Measurements from ENCODE around the gene MVK. TPM values are rescaled to one million over a fixed set of nuclear protein-coding genes. Genes with fewer than 3 reads are reported as not detected.

MVK gene
- total RNA-seq, 2 experiments from 2014 or later, result 8.2 to 8.4 TPM

DNA sequence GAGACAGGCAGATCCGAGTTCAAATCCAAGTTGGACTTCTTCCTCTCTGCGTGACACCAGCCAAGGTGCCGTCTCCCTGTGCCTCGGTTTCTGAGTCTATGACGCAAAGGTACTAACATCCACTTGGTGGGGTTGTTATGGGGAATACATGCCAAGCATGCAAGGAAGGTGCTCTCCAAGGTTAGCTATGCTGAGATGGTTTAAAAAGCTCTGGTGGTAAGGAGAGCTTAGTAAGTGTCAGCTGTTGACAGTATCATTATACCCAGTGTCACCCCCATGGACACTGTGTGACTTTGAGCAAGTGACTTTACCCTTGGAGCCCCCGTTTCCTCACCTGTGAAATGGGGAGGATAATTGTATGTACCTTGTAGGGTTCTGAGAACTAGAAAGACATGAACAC is 22.5 kb upstream of the MVK start:
- H3K27me3 Mint-ChIP-seq, result peaks cover 20% of the 10 kb centered on the region
- H3K27ac ChIP-seq (ENCODE audit: low read depth in 1 of 2, low read length in 2 of 2), result no peak overlapping the region
- no peaks in the 10 kb centered on the region for H3K4me1 ChIP-seq (ENCODE audit: insufficient read depth, low read length)
- H3K9me3 Mint-ChIP-seq, result no peaks in the 10 kb centered on the region
- DNase-seq, result no peak
- no peak overlapping the region for H3K4me3 Mint-ChIP-seq
- no peaks in the 10 kb centered on the region for H3K9me3 ChIP-seq (ENCODE audit: control insufficient read depth in 1 of 2, insufficient read depth in 1 of 2, low read length in 2 of 2)
- intact Hi-C loops (cut with DNase I, micrococcal nuclease), result no loop called here
- peaks cover 0 to 12% of the 10 kb centered on the region in 2 experiments for H3K27me3 ChIP-seq (ENCODE audit: control insufficient read depth in 1 of 2, insufficient read depth in 2 of 2, low read length in 2 of 2)
- TF ChIP-seq, protein P1, sequence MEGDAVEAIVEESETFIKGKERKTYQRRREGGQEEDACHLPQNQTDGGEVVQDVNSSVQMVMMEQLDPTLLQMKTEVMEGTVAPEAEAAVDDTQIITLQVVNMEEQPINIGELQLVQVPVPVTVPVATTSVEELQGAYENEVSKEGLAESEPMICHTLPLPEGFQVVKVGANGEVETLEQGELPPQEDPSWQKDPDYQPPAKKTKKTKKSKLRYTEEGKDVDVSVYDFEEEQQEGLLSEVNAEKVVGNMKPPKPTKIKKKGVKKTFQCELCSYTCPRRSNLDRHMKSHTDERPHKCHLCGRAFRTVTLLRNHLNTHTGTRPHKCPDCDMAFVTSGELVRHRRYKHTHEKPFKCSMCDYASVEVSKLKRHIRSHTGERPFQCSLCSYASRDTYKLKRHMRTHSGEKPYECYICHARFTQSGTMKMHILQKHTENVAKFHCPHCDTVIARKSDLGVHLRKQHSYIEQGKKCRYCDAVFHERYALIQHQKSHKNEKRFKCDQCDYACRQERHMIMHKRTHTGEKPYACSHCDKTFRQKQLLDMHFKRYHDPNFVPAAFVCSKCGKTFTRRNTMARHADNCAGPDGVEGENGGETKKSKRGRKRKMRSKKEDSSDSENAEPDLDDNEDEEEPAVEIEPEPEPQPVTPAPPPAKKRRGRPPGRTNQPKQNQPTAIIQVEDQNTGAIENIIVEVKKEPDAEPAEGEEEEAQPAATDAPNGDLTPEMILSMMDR (IDR thresholded peaks at IDR 0.05), result no peak
- H3K27ac Mint-ChIP-seq, result no peak overlapping the region
- H3K4me3 ChIP-seq (ENCODE audit: low read length), result no peak overlapping the region
- H3K36me3 Mint-ChIP-seq (ENCODE audit: low read depth), result no peaks in the 10 kb centered on the region
- ChIA-PET POLR2A (no interaction called here), CTCF (no interaction called here)
- no peak for ATAC-seq (ENCODE audit: poor library complexity)
- H3K36me3 ChIP-seq (ENCODE audit: insufficient read depth, low read length), result no peaks in the 10 kb centered on the region
- no peaks in the 10 kb centered on the region for H3K4me1 Mint-ChIP-seq (ENCODE audit: low read depth)

DNA sequence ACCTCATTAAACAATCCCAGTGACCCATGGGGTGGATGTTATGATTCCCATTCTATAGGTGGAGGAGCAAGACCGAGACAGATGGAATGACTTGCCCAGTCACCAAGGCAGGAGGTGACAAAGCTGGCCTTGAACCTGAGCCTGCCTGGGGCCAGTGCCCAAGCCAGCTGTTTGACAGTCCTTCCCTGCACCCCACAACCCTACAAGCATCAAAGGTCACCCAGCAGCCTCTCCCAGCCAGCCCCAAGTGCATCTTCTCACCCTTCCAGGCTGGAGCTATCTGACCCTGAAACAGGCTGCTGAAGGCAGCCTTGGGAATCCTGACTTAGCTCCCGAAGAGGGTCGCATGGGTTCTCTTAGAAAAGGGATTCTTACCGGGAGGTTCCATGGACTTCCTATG is 20.6 kb upstream of the MVK start:
- Histone ChIP-seq H3K9me3 (ENCODE audit: control insufficient read depth in 1 of 2, insufficient read depth in 1 of 2, low read length in 2 of 2) (no peaks in the 10 kb centered on the region), H3K4me3 (ENCODE audit: low read length) (no peak overlapping the region), H3K36me3 (ENCODE audit: insufficient read depth, low read length) (no peaks in the 10 kb centered on the region), H3K27me3 (ENCODE audit: control insufficient read depth in 1 of 2, insufficient read depth in 2 of 2, low read length in 2 of 2) (peaks cover 0 to 11% of the 10 kb centered on the region in 2 experiments), H3K4me1 (ENCODE audit: insufficient read depth, low read length) (no peaks in the 10 kb centered on the region), H3K27ac (ENCODE audit: low read depth in 1 of 2, low read length in 2 of 2) (no peak overlapping the region)
- no peaks in the 10 kb centered on the region for H3K4me1 Mint-ChIP-seq (ENCODE audit: low read depth)
- H3K27me3 Mint-ChIP-seq, result peaks cover 6% of the 10 kb centered on the region
- no peaks in the 10 kb centered on the region for H3K9me3 Mint-ChIP-seq
- POLR2A ChIA-PET, result no interaction called here
- CTCF ChIA-PET, result no interaction called here
- no peak overlapping the region for H3K27ac Mint-ChIP-seq
- intact Hi-C loops (cut with DNase I, micrococcal nuclease), result no loop called here
- DNase-seq (no peak), ATAC-seq (ENCODE audit: poor library complexity) (no peak)
- H3K4me3 Mint-ChIP-seq, result no peak overlapping the region
- TF ChIP-seq, protein P1 (IDR thresholded peaks at IDR 0.05), result no peak
- no peaks in the 10 kb centered on the region for H3K36me3 Mint-ChIP-seq (ENCODE audit: low read depth)

DNA sequence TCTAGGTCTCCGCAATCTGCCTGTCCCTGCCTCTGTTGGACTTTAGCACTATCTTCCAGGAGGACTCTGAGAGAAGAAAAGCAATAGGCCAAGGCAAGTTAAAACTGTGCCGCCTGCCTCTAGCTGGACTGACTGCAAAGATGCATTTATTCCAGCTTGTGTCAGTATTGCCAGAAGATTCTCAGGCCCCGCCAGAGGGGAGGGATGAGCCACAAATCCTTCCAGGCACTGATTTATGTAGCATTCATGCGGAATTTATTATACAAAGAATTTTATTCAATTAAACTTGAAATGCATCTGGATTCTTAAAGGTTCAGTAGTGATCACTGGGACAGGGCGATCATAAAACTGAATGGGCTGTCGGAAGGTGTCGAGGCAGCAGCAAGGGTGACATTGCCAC is 20.1 kb upstream of the MVK start:
- ATAC-seq (ENCODE audit: poor library complexity) (no peak), DNase-seq (no peak)
- Histone ChIP-seq H3K4me3 (ENCODE audit: low read length) (no peak overlapping the region), H3K36me3 (ENCODE audit: insufficient read depth, low read length) (no peaks in the 10 kb centered on the region), H3K4me1 (ENCODE audit: insufficient read depth, low read length) (no peaks in the 10 kb centered on the region), H3K27me3 (ENCODE audit: control insufficient read depth in 1 of 2, insufficient read depth in 2 of 2, low read length in 2 of 2) (peaks cover 0 to 6% of the 10 kb centered on the region in 2 experiments), H3K9me3 (ENCODE audit: control insufficient read depth in 1 of 2, insufficient read depth in 1 of 2, low read length in 2 of 2) (no peaks in the 10 kb centered on the region), H3K27ac (ENCODE audit: low read depth in 1 of 2, low read length in 2 of 2) (no peak overlapping the region)
- no peak overlapping the region for H3K27ac Mint-ChIP-seq
- no peaks in the 10 kb centered on the region for H3K9me3 Mint-ChIP-seq
- POLR2A ChIA-PET, result no interaction called here
- no peak overlapping the region for H3K4me3 Mint-ChIP-seq
- intact Hi-C loops (cut with DNase I, micrococcal nuclease), result no loop called here
- CTCF ChIA-PET, result no interaction called here
- peaks cover 6% of the 10 kb centered on the region for H3K27me3 Mint-ChIP-seq
- TF ChIP-seq, protein P1 (IDR thresholded peaks at IDR 0.05), result no peak
- H3K36me3 Mint-ChIP-seq (ENCODE audit: low read depth), result no peaks in the 10 kb centered on the region
- H3K4me1 Mint-ChIP-seq (ENCODE audit: low read depth), result no peaks in the 10 kb centered on the region
